Activated naive CD4-positive, alpha-beta T cell treated with anti-CD3 and anti-CD28 coated beads for 36 hours (primary cell): ENCODE results near the gene KASH5. TPM values are rescaled to one million over a fixed set of nuclear protein-coding genes. Genes with fewer than 3 reads are reported as not detected.
A peak's percentile ranks its signal among the peaks of the same experiment; 100 is the strongest.

Source experiments
- CTCF ChIA-PET: fragments of 350-600 bp; sonication (Branson Sonifier 250); formaldehyde crosslinking; loops from one replicate; lab custom pipeline; 2021; ENCODE audit warnings: antibody characterized with exemption; lab: Charles Lee
- DNase-seq: peaks from one replicate; pipeline ENCODE4 v3.0.0-alpha.2; 2020
- H3K27ac Mint-ChIP-seq: one replicate; pipeline ENCODE4 v1.8.0; 2021; ENCODE audit warnings: mild to moderate bottlenecking, mixed read lengths
- H3K27me3 Mint-ChIP-seq: one replicate; pipeline ENCODE4 v1.8.0; 2021; ENCODE audit warnings: low read depth, mixed read lengths
- H3K36me3 Mint-ChIP-seq: one replicate; pipeline ENCODE4 v1.8.0; 2021; ENCODE audit warnings: low read depth, mixed read lengths
- H3K4me1 Mint-ChIP-seq: one replicate; pipeline ENCODE4 v1.8.0; 2021; ENCODE audit warnings: low read depth, mixed read lengths
- H3K4me3 Mint-ChIP-seq: one replicate; pipeline ENCODE4 v1.8.0; 2021; ENCODE audit warnings: mild to moderate bottlenecking, moderate library complexity, mixed read lengths
- H3K9me3 Mint-ChIP-seq: one replicate; pipeline ENCODE4 v1.8.0; 2021; ENCODE audit warnings: mixed read lengths
- intact Hi-C: fragments of 100-400 bp; cut with micrococcal nuclease; formaldehyde crosslinking; loops from one replicate; pipeline ENCODE4 v1.15.1; 2023
- total RNA-seq, 2 experiments: library from RNA; stranded (reverse); gene quantifications; one replicate each; pipeline ENCODE4 v1.2.3, GENCODE V29; 2021

KASH5 gene
- total RNA-seq, 2 experiments from 2014 or later, result 2.4 to 3.2 TPM

GRCh38 chr19:49447485-49448431 is 59.7 kb downstream of the KASH5 start:
- Mint-ChIP-seq H3K4me3 (no peak overlapping the region), H3K9me3 (no peaks in the 10 kb centered on the region), H3K36me3 (peaks cover 27% of the 10 kb centered on the region), H3K27ac (no peak overlapping the region), H3K27me3 (peaks cover under 1% of the 10 kb centered on the region), H3K4me1 (peaks cover 35% of the 10 kb centered on the region)
- DNase-seq, result peak; percentile 25
- intact Hi-C loops, result no loop called here
- CTCF ChIA-PET, result interaction anchor here (2.2 kb wide), 1 partner anchor 25 kb away, joined by 5 read pairs; no protein-coding TSS in a partner anchor

GRCh38 chr19:49448432-49448786 is 60.4 kb downstream of the KASH5 start:
- Mint-ChIP-seq H3K27ac (no peak overlapping the region), H3K27me3 (no peaks in the 10 kb centered on the region), H3K4me3 (no peak overlapping the region), H3K36me3 (peaks cover 27% of the 10 kb centered on the region), H3K4me1 (peaks cover 35% of the 10 kb centered on the region), H3K9me3 (no peaks in the 10 kb centered on the region)
- CTCF ChIA-PET, result interaction anchor here (2.2 kb wide), 1 partner anchor 25 kb away, joined by 5 read pairs; no protein-coding TSS in a partner anchor
- intact Hi-C loops, result no loop called here
- no peak for DNase-seq

GRCh38 chr19:49450405-49450804 is 62.4 kb downstream of the KASH5 start:
- Mint-ChIP-seq H3K27me3 (no peaks in the 10 kb centered on the region), H3K27ac (peak overlapping the region; percentile 100), H3K9me3 (no peaks in the 10 kb centered on the region), H3K36me3 (peaks cover 29% of the 10 kb centered on the region), H3K4me3 (peak overlapping the region; percentile 100), H3K4me1 (peaks cover 32% of the 10 kb centered on the region)
- no peak for DNase-seq
- intact Hi-C loops, result loop anchor here (5.0 to 10.0 kb wide), 3 partner anchors 317 to 1088 kb away; partner anchors contain the start of genes AP2A1, C19orf73, LIN7B and PPFIA3
- CTCF ChIA-PET, result interaction anchor here (0.6 to 2.2 kb wide), 6 partner anchors 20 to 266 kb away, joined by 3 to 17 read pairs (median 4); partner anchors contain the start of gene FLT3LG

- Mint-ChIP-seq H3K36me3 (peaks cover 27% of the 10 kb centered on the region), H3K4me1 (peaks cover 40% of the 10 kb centered on the region), H3K4me3 (peak within 1 kb of the TSS; percentile 100), H3K27ac (peak within 1 kb of the TSS; percentile 100), H3K9me3 (no peaks in the 10 kb centered on the region), H3K27me3 (no peaks in the 10 kb centered on the region)
- DNase-seq, result peak; percentile 99
- CTCF ChIA-PET, result interaction anchor here (0.8 to 2.2 kb wide), 6 partner anchors 19 to 60 kb away, joined by 3 to 17 read pairs (median 6); partner anchors contain the start of gene FLT3LG
- intact Hi-C loops, result loop anchor here (1.0 to 10.0 kb wide), 6 partner anchors 8 to 1089 kb away; partner anchors contain the start of genes AP2A1, C19orf73, CD37 and LIN7B
Measured at GRCh38 chr19:49451430-49452181, 63.6 kb downstream of the KASH5 start, which contains the start of gene PIH1D1. Gene PIH1D1 (minus strand): TSS chr19:49451814. CDS start chr19:49451574, 240 bp downstream.

GRCh38 chr19:49453013-49453756 is 65.1 kb downstream of the KASH5 start, which contains the start of gene ALDH16A1:
Gene ALDH16A1 (plus strand): TSS chr19:49453225. CDS start chr19:49453332, 107 bp downstream.
- H3K27me3 Mint-ChIP-seq, result no peaks in the 10 kb centered on the region
- peaks cover 42% of the 10 kb centered on the region for H3K4me1 Mint-ChIP-seq
- CTCF ChIA-PET, result interaction anchor here (0.6 to 2.1 kb wide), 3 partner anchors 17 to 106 kb away, joined by 3 to 10 read pairs (median 9); partner anchors contain the start of gene FLT3LG
- H3K4me3 Mint-ChIP-seq, result peak within 1 kb of the TSS; percentile 100
- H3K27ac Mint-ChIP-seq, result peak within 1 kb of the TSS; percentile 100
- DNase-seq, result peak; percentile 99
- H3K9me3 Mint-ChIP-seq, result no peaks in the 10 kb centered on the region
- intact Hi-C loops, result loop anchor here (1.0 to 10.0 kb wide), 10 partner anchors 17 to 1091 kb away; partner anchors contain the start of genes AP2A1, C19orf73, CD37 and LIN7B
- H3K36me3 Mint-ChIP-seq, result peaks cover 23% of the 10 kb centered on the region

- Mint-ChIP-seq H3K4me3 (peak overlapping the region; percentile 100), H3K27ac (peak overlapping the region; percentile 100), H3K36me3 (peaks cover 18% of the 10 kb centered on the region), H3K4me1 (peaks cover 39% of the 10 kb centered on the region), H3K9me3 (no peaks in the 10 kb centered on the region), H3K27me3 (no peaks in the 10 kb centered on the region)
- CTCF ChIA-PET, result interaction anchor here (1.3 to 2.1 kb wide), 3 partner anchors 17 to 22 kb away, joined by 3 to 10 read pairs (median 9); partner anchors contain the start of gene FLT3LG
- intact Hi-C loops, result loop anchor here (1.0 to 10.0 kb wide), 10 partner anchors 17 to 1091 kb away; partner anchors contain the start of genes AP2A1, C19orf73, CD37 and LIN7B
- DNase-seq, result no peak
Measured at GRCh38 chr19:49453757-49454240, 65.8 kb downstream of the KASH5 start.

GRCh38 chr19:49455773-49456172 is 67.7 kb downstream of the KASH5 start:
- H3K4me3 Mint-ChIP-seq, result no peak overlapping the region
- peaks cover 23% of the 10 kb centered on the region for H3K4me1 Mint-ChIP-seq
- CTCF ChIA-PET, result interaction anchor here (0.6 to 3.4 kb wide), 3 partner anchors 17 to 23 kb away, joined by 3 to 9 read pairs (median 4); no protein-coding TSS in a partner anchor
- H3K27me3 Mint-ChIP-seq, result no peaks in the 10 kb centered on the region
- no peak for DNase-seq
- intact Hi-C loops, result loop anchor here (10.0 kb wide), 1 partner anchor 341 kb away; the partner anchor contains the start of genes C19orf73, LIN7B and PPFIA3
- H3K27ac Mint-ChIP-seq, result peak overlapping the region; percentile 0
- peaks cover 12% of the 10 kb centered on the region for H3K36me3 Mint-ChIP-seq
- H3K9me3 Mint-ChIP-seq, result no peaks in the 10 kb centered on the region

GRCh38 chr19:49456326-49456725 is 68.3 kb downstream of the KASH5 start:
- Mint-ChIP-seq H3K9me3 (no peaks in the 10 kb centered on the region), H3K36me3 (peaks cover 12% of the 10 kb centered on the region), H3K27ac (peak overlapping the region; percentile 0), H3K27me3 (no peaks in the 10 kb centered on the region), H3K4me1 (peaks cover 20% of the 10 kb centered on the region), H3K4me3 (no peak overlapping the region)
- no peak for DNase-seq
- CTCF ChIA-PET, result interaction anchor here (0.6 to 3.4 kb wide), 3 partner anchors 15 to 23 kb away, joined by 3 to 9 read pairs (median 4); no protein-coding TSS in a partner anchor
- intact Hi-C loops, result loop anchor here (10.0 kb wide), 1 partner anchor 342 kb away; the partner anchor contains the start of genes C19orf73, LIN7B and PPFIA3

- Mint-ChIP-seq H3K4me1 (peaks cover 12% of the 10 kb centered on the region), H3K36me3 (peaks cover 7% of the 10 kb centered on the region), H3K27ac (no peak overlapping the region), H3K4me3 (no peak overlapping the region), H3K9me3 (no peaks in the 10 kb centered on the region), H3K27me3 (no peaks in the 10 kb centered on the region)
- intact Hi-C loops, result loop anchor here (10.0 kb wide), 1 partner anchor 344 kb away; the partner anchor contains the start of genes C19orf73, LIN7B and PPFIA3
- CTCF ChIA-PET, result interaction anchor here (0.6 kb wide), 1 partner anchor 12 kb away, joined by 3 read pairs; no protein-coding TSS in a partner anchor
- no peak for DNase-seq
Measured at GRCh38 chr19:49458567-49458903, 70.5 kb downstream of the KASH5 start.

GRCh38 chr19:49459388-49459787 is 71.3 kb downstream of the KASH5 start:
- Mint-ChIP-seq H3K36me3 (peaks cover 7% of the 10 kb centered on the region), H3K27ac (no peak overlapping the region), H3K4me3 (no peak overlapping the region), H3K27me3 (no peaks in the 10 kb centered on the region), H3K4me1 (peaks cover 12% of the 10 kb centered on the region), H3K9me3 (no peaks in the 10 kb centered on the region)
- intact Hi-C loops, result loop anchor here (10.0 kb wide), 1 partner anchor 345 kb away; the partner anchor contains the start of genes C19orf73, LIN7B and PPFIA3
- CTCF ChIA-PET, result interaction anchor here (0.7 to 1.0 kb wide), 2 partner anchors 14 to 79 kb away, joined by 3 to 4 read pairs; partner anchors contain the start of gene FLT3LG
- DNase-seq, result no peak
